ENCODE data around the gene TDRD9.

Gene TDRD9

DNA sequence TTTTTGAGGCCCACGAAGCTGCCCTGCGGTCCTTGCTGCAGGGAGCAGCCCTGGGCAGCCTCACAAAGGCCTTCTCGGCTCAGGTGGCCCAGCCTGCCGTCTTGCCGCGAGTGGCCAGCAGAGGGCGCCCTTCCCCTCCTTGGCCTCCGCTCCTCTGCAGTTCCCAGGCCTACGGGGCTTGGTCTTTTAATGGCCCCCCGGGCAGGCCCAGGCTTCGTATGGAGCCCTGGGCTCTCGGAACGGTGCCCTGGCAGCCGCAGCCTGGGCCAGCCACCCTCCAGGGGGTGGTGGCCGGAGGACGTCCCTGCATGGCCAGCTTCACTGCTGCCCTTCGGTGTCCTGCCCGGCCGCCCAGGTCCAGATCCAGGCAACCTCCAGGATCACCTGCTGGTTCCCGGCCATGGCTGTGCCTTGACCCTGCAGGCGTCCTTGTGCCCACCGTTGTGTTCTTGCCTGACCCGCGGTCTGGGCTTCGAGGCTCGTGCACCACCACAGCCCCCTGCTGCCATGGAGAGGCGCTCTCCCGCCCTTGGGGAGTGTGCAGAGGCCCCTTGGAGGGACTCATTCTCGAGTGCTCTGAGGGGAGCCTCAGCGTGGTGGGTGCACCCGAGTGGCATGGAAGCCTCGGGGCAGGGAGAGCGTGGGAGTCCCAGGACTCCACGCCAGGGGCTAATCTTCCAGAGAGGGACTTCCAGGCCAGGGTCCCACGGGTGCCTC lies 166.6 kb downstream of the TDRD9 start:
- peak; percentile 49 for DNase-seq

- DNase-seq, result no peak
These were observed 167.4 kb downstream of the TDRD9 start for GRCh38 chr14:104095426-104096310.

DNA sequence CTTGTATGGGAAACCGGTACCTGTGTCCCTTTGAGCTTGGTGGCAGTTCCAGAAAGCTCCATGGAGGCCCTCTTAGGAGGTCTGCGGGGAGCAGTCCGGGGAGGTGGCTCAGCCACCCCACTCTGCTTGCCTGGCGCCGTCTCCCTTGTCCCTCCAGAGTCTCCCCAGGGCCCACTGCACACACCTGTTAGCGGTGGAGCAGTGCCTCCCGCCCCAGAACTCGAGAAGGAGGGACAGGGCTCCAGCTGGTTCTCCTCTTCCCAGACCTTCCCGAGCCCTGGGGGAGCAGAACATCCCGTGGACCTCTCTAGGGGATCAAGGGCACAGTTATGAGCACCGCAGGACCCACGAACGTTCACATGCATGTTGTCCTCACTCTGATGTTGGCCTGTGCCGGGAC lies 168.1 kb downstream of the TDRD9 start:
- DNase-seq, result no peak

DNA sequence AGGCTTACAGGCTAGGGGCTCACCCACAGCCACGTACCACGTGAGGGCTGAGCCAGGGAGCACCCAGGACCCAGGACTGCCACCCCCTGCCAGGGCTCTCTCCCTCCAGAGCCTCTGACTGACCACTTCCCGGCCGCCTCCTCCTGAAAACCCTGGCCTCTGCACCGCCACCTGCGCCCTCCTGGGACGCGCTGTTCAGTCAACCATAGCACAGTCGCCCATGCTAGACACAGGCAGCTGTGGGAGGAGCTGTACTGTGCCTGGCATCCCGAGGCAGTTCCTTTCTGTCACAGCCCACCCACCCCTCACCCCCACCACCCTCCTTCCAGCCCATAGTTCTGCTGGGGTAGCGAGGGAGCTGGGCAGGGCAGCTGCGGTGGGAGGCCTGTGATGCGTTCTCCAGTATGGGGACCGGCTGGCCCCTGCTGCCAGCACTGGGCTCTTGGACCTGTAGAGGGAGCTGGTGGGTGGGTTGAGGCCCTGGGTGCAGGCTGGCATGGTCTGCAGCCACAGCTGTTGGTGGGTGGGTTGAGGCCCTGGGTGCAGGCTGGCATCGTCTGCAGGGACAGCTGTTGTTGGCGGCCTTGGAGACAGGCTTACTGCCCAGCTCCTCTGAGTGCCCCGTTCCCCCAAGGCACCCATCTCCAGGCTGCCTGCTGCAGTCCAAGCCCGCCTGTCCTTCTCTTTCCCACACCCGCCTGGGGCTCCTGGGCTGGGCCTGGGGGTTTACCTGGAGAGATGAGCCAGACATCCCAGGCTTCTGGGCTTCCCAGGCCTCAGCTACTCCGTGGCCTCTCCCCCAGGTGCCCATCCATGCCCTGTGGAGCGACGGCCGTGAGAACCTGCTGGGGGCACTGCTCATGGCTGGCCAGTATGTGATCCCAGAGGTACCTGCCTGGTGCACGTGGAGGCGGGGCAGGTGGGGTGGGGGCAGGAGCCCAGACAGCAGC lies 168.8 kb downstream of the TDRD9 start:
- DNase-seq, result no peak

DNA sequence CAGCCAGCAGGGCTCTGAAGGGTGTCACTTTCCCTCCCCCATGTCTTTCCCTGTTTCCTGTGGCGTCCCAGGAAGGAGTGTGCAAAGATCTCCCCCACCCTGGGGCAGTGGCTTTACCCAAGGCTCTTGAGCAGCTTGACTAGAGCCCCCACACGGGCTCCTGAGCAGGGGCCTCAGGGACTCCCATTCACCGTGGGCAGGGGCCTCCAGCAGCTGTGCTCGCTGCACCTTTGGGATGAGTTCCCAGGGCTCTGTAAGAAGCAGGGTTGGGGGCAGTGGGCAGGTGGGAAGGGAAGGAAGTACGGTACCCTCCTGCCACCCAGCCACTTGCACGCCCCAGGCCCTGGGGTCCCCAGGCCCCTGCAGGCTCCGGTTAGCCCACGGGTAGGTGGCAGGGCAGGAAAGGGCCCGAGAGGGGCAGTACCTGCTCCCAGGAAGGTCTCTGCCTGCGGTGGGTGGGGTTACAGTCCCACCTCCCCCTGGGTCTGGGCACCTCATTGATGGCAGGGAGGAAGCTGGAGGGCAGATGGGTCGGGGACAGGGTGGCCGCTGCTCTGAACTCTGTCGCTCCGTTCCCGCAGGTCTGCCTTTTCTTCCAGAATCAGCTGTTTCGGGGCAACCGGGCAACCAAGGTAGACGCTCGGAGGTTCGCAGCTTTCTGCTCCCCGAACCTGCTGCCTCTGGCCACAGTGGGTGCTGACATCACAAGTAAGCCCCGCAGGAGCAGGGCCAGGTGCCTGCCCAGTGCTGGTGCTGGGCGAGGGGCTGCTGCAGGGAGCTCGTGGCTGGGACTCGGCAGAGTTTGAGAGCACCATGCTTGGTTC lies 170.2 kb downstream of the TDRD9 start:
- no peak for DNase-seq

- DNase-seq, result no peak
These were observed 171.1 kb downstream of the TDRD9 start for GRCh38 chr14:104099096-104100041.

DNA sequence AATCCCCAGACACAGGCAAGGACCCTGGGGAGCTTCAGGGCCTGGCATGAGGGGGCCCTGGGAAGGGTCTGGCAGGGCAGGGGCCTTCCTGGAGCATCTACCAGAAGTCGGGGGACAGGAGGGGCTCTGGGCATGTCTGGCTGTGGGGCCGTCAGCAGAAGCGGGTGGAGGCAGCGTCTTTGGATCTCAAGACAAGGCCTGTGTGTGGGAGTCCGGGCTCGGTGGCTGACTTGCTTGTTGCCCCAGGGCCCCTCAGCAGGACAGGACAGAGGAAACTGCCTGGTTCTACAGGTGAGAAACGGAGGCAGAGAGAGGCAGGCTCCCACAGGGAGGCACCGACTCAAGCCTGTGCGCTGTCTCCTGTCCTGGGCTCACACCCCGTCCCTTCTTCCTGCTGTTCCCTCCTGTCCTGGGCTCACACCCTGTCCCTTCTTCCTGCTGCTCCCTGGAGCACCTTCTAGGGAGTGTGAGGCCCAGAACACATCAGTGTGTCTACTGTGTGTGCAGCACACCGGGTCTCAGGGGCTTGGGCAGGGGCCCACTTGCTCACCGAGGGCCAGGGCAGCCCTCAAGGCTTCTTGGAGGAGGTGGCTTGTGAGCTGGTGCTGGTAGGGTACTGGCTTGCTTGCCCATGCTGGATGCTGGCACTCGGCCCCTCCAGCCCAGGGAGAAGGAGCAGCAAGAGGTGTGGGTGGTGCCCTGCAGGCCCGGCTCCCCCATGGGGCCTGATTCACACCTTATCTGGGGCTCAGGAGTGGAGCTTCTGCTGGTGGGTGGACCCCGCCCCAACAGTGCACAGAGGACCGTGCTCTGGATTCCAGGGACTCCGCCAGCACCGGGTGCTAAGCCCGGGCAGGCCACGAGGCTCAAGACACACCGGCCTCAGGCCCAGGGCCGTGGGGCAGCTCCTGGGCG lies 172.2 kb downstream of the TDRD9 start:
- no peak for DNase-seq

GRCh38 chr14:104101086-104101621 lies 172.9 kb downstream of the TDRD9 start:
- no peak for DNase-seq

DNA sequence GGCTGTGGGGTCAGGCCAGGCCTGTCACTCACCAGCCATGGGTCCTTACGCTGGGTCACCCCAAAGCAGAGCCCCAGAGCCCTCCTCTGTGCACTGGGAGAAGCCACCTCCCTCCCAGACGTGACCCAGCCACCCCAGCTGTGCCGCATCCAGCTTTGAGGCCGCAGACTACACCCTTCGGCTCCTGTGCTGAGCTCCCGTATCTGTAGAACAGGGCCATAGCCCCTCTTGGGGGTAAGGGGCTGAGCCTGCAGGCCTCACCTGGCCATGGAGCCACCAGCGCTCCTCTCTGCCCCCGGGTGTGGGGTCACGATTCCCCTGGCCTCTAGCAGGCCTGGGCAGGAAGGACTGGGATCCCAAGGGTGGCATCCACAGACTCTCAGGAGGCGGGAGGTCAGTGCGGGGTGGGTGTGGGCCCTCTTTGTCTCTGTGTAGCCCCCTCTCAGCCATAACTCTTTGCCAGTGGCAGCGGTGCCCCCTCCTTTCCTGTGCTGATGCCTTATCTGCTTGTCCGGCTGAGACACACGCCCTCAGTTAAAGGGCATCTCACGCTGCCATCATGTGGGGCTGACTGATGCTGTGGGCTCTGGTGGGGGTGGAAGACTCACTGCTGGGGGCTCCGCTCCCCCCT lies 173.5 kb downstream of the TDRD9 start:
- no peak for DNase-seq
